ENCODE results near the gene ZDHHC1.

DNA sequence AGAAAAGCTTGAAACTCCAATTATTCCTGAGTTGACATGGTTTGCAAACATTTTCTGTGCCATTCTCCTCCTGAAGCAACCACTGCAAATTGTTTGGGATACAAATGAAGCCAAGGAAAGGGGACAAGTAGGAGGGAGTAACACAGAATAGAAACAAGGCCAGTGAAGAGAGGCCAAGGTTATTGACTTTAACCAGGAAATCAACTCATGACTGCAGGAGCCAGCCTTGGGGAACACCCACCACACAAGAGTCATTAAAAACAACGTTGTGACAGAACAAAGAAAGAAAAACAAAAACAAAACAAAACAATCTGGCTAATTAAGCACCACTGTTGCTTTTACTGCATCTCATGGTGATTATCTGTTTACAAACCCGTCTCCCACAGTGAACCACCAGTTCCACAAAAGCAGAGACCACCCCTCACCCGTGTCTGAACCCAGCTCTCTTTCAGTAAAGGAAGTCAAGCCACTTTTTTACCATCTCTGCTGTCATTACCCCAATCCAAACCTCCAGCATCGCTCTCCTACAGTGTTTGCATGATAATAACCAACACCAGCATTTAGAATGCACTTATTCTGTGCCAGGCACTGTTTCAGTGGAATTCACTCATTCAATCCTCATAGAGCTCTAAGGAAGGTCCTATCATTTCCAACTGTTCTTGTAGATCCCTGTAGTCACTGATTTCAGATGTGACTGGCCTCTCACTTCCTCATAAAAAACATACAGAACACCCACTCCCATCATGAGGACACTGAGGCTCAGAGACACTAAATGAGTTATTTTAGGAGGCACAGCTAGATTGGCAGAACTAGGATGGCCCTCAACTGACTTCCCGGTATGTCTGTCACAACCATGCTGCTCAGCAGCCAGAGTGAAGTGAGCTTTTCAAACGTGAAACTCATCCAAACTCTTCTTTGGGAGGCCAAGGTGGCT lies 2.0 kb downstream of the ZDHHC1 start:
- TF ChIP-seq POLR2A (IDR thresholded peaks at IDR 0.05) = no peak
- TF ChIP-seq, protein P1, sequence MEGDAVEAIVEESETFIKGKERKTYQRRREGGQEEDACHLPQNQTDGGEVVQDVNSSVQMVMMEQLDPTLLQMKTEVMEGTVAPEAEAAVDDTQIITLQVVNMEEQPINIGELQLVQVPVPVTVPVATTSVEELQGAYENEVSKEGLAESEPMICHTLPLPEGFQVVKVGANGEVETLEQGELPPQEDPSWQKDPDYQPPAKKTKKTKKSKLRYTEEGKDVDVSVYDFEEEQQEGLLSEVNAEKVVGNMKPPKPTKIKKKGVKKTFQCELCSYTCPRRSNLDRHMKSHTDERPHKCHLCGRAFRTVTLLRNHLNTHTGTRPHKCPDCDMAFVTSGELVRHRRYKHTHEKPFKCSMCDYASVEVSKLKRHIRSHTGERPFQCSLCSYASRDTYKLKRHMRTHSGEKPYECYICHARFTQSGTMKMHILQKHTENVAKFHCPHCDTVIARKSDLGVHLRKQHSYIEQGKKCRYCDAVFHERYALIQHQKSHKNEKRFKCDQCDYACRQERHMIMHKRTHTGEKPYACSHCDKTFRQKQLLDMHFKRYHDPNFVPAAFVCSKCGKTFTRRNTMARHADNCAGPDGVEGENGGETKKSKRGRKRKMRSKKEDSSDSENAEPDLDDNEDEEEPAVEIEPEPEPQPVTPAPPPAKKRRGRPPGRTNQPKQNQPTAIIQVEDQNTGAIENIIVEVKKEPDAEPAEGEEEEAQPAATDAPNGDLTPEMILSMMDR (IDR thresholded peaks at IDR 0.05) = no peak
